HEK293T (cell line): ENCODE measurements around the gene MAEL.

Experiments
- ARNT ChIP-seq: fragments of 450-650 bp; IDR thresholded peaks from 2 replicates; pipeline ENCODE4 v1.6.1; 2017; ENCODE audit warnings: mild to moderate bottlenecking
- CTBP1 ChIP-seq: fragments of 450-650 bp; IDR thresholded peaks from 2 replicates; pipeline ENCODE4 v1.6.1; 2016; ENCODE audit warnings: borderline replicate concordance
- ELF4 ChIP-seq: fragments of 450-650 bp; IDR thresholded peaks from 2 replicates; pipeline ENCODE4 v1.6.1; 2017; ENCODE audit warnings: antibody characterized with exemption
- HDGF ChIP-seq: fragments of 450-650 bp; IDR thresholded peaks from 2 replicates; pipeline ENCODE4 v1.6.1; 2017; ENCODE audit warnings: antibody characterized with exemption, borderline replicate concordance
- SP1 ChIP-seq: fragments of 450-650 bp; IDR thresholded peaks from 2 replicates; pipeline ENCODE4 v1.6.1; 2017
- SUZ12 ChIP-seq: fragments of 450-650 bp; IDR thresholded peaks from 2 replicates; pipeline ENCODE4 v1.6.1; 2016; ENCODE audit warnings: mild to moderate bottlenecking
- TARDBP ChIP-seq: fragments of 450-650 bp; IDR thresholded peaks from 2 replicates; pipeline ENCODE4 v1.6.1; 2016

DNA sequence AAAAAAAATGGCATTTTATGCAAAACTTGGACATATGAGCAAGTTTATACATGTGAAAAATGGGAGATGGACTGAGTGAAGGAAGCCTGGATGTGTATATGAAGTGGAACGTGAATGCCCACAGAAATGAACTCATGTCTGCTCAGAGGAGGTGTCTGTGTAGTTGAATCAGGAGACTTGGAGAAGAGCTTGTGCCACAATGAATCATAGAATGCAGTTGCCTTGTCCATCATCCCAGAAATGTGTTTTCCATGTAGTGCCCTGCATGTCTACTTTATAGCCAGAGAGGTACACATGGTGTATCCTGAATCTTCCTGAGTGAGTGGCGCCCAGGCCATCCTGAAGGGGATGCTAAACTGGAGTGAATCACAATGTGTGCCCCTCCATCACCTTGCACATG lies 11.1 kb upstream of the MAEL start:
- no peak for TF ChIP-seq ELF4
- TF ChIP-seq ARNT: no peak
- no peak for TF ChIP-seq CTBP1
- no peak for TF ChIP-seq SUZ12
- TF ChIP-seq HDGF: no peak
- no peak for TF ChIP-seq SP1
- no peak for TF ChIP-seq TARDBP
